GM12891 (cell line): ENCODE data around the gene KCNH1.

Experiments
- POLR2A ChIP-seq: IDR thresholded peaks from 2 replicates; pipeline ENCODE4 v1.6.1; 2011; ENCODE audit warnings: low read depth, low read length, control low read depth
- POLR2AphosphoS5 ChIP-seq: IDR thresholded peaks from 2 replicates; pipeline ENCODE4 v1.6.1; 2011; ENCODE audit warnings: low read depth, low read length, control low read depth

- no peak for TF ChIP-seq POLR2A
- no peak for TF ChIP-seq POLR2AphosphoS5
These were observed 498.8 kb downstream of the KCNH1 start for GRCh38 chr1:210635108-210635507.
